SHP77 treated with DMSO at 0.1 percent for 48 hours (cell line): ENCODE results near the gene ANKLE1.

Source experiments
- DNase-seq: peaks from one replicate; lab custom pipeline; 2025; lab: John Stamatoyannopoulos, UW

Gene ANKLE1

GRCh38 chr19:17327654-17328516 lies 46.2 kb downstream of the ANKLE1 start:
- no peak for DNase-seq

DNA sequence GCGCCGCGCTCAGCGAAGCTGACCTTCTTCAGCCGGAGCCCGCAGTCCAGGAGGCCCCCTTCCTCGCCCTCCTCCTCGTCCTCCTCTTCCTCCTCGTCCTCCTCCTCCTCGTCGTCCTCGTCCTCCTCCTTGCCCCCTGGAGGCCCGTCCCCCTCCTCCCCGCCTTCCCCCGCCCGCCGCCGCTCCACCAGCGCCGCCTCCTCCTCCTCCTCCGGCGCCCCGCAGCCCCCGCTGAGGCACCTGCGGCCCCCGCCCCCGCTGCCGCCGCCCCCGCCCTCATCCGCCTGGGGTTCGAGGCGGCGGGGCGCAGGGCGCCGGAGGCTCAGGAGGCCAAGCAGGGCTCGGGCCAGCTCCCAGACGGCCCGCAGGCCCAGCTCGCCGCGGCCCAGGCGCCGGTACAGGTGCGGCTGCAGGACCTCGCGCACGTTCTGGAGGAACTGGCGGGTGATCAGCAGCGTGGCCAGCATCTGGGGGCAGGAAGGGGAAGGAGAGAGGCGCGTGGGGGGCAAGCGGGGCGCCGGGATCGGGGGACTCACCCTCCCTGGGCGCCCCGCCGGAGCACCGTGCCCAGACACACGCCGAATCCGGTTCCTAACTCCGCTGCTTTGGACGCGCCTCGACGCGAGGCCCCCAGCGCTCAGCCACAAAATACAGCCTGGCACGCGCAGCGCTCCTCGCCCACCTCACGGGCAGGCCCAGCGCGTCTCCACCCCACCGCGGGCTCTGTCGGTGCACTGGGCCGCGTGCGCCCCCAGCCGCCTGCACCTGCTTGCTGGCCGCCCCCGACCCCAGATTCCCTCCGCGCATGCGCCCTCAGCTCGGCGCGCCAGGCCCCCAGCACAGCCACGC lies 47.0 kb downstream of the ANKLE1 start:
- no peak for DNase-seq

GRCh38 chr19:17329366-17330261 lies 47.9 kb downstream of the ANKLE1 start:
- DNase-seq: no peak

GRCh38 chr19:17330262-17331044 lies 48.8 kb downstream of the ANKLE1 start:
- no peak for DNase-seq

- no peak for DNase-seq
Measured at GRCh38 chr19:17331045-17331558, 49.4 kb downstream of the ANKLE1 start.

DNA sequence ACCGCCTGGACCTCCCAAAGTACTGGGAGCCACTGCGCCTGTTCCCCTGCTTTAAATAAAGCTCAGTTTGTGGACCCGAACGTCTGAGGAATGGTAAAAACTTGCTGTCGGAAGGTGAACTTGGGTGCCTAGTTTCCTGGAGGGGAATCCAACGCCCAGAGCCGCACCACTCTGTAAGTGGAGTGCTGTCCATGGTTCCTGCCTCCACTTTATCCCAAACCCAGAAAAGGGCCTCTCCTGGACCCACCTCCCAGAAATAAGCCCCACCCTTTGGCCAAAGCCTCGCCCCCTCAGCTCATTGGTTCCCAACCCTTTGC lies 50.6 kb downstream of the ANKLE1 start:
- DNase-seq: no peak

DNA sequence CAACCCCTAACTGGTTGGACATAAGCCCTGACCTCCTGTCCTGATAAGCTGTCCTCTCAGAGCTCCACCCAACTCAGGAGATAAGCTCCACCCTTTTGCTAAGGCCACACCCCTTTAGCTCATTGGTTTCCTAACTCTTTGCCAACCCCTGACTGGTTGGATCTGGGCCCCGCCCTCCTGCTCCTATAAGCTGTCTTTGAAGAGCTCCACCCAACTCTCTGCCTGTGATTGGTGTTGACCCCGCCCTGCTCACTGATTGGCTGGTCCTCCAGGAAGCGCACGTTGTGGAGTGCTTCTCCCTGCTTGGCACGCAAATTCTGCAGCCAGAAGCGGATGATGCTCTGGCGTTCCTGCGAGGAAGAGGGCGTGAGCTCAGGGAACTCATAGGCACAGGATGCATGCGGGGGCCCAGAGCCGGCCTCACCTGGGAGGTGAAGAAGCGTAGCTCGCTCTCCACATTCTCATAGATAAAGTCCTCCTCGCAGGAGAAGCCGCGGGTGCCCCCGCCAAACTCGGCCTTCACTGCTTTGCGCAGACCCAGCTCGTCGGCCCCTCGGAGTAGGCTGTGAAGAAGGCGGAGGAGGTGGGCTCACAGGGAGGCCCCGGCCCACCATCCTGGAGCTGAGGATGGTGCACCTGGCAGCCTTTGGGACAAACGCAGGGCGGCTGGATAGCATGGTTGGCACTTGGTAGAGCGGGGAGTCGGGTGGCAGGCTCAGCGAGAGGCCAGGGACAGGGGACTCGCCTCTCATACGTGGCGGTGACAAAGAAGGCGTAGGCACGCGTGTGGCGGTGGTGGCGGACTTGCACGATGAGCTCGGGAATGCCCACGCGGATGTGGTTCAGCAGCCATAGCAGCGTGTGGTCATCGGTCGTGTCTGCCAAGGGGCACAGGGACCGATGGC lies 51.2 kb downstream of the ANKLE1 start:
- DNase-seq: peak; percentile 100

DNA sequence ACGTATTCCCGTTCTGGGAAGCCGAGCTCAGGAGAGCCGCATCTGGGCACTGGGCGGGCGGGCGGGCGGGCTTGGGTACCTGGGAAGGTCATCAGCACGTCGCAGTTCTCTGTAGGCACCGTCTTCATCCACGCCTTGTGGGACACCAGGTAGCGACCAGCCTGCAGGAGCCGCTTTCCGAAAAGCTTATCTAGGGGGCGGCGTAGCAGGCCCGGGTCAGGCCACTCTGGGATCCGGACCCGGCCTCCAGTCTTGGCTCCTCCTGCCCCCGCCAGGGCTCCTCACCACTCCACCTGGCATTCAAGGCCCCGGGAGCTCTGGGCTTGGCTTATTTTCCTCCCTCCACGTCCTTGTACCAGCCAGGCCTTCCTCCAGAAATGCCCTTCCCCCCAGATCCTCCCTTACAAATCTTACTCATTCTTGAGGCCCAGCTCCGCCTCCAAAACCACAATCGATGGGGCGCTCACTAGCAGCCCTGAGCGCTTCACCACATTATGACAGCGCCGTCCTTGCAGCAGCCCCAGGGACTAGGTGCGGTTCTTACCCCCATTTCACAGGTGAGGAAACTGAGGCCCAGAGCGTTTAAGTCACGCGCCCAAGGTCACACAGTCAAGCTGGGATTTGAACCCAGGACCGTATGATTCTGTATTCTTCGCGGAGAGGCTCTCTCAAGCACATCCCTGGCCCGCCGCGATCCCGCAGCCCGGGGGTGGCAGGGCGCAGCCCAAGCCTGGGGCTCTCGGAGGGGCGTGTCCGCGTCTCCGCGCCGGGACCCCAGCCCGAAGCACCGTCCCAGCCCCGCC lies 52.1 kb downstream of the ANKLE1 start:
- DNase-seq: no peak

DNA sequence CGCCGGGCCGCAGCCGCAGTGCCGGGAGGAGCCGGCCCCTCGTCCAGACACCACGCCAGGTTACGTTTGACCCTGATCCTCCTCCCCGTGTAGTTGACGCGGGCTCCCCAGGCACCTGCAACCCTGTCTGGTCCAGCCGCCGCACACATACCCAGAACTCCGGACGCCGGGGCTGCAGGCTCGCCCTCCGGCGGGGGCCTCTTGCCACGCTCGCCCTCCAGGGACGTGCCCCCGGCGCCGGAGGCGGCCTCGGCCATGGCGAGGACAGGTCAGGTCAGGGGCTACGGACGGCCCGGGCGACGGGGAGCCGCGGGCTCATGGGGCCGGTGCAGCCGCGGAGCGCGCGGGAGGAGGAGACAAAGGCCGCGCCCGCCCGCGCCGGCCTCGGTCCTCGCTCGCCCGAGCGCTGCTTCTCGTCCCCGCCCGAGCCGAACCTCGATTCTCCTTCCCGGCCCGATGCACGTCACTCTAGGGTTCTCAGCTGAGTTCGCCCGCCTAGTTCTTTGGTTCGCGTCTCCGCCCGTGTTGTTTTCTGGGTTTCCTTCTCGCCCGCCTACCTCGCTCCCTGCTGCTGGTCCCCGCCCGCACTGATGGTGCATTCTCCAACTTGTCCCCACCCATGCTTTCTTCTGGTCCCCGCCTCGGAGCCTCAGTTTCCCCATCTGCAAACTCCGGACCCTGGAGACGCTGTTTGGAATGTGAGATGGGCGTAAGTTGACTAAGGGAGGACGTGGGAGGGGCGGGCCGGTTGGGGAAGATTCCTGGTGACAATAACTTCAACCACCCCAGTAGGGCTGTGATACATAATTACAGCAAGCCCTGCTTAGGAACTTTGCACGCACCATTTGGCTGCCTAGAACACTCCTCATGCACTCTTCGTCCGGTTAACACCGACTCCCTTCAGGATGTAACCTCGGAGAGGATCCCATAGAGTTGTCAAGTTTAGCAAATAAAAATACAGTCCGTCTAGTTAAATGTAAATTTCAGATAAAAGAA lies 53.0 kb downstream of the ANKLE1 start, which contains the start of gene ANO8:
Gene ANO8, minus strand, starts transcription at position 442 of the 996 bp plus-strand sequence. Its CDS starts 185 bp downstream, at position 257.
- DNase-seq: peak; percentile 92

DNA sequence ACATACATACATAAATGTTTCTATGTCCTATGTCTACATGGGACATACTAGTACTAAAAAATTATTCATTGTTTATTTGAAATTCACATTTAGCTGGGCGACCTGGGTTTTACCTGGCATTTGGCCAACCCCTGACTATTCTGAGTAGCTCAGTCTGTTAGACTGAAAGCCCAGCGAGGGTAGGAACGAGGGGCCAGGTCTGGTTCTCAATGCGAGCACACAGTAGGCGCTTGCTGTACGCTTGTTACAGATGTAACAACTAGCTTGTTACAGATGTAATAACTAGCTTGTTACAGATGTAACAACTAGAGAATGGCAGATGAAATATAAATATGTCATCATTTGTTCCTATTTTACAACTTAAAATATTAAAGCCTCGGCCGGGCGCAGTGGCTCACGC lies 53.9 kb downstream of the ANKLE1 start:
- DNase-seq: no peak
